Smooth muscle cell (in vitro differentiated cells): ENCODE measurements around the gene OR4K13. TPM values are rescaled to one million over a fixed set of nuclear protein-coding genes. Genes with fewer than 3 reads are reported as not detected.

Experiments
- DNase-seq: peaks from one replicate; lab custom pipeline; 2025; ENCODE audit not compliant: unreplicated experiment; lab: John Stamatoyannopoulos, UW
- H2AFZ ChIP-seq: fragments of 200-600 bp; sonication (generic); 2 replicates; pipeline ENCODE4 v1.6.0; 2016; ENCODE audit warnings: antibody characterized with exemption, low read depth, mild to moderate bottlenecking
- H3F3A ChIP-seq: fragments of 200-600 bp; sonication (generic); 2 replicates; pipeline ENCODE4 v1.6.0; 2017; ENCODE audit warnings: antibody characterized with exemption, low read depth
- H3K27ac ChIP-seq: fragments of 200-600 bp; sonication (generic); 2 replicates; pipeline ENCODE4 v1.5.1; 2016; ENCODE audit warnings: low read depth, mild to moderate bottlenecking
- H3K27me3 ChIP-seq: fragments of 200-600 bp; sonication (generic); 2 replicates; pipeline ENCODE4 v1.6.1; 2016; ENCODE audit warnings: low read depth, mild to moderate bottlenecking
- H3K36me3 ChIP-seq: fragments of 200-600 bp; sonication (generic); 2 replicates; pipeline ENCODE4 v1.5.1; 2016; ENCODE audit warnings: low read depth
- H3K4me1 ChIP-seq: fragments of 200-600 bp; sonication (generic); 2 replicates; pipeline ENCODE4 v1.5.1; 2016; ENCODE audit warnings: low read depth
- H3K4me2 ChIP-seq: fragments of 200-600 bp; sonication (generic); 2 replicates; pipeline ENCODE4 v1.6.0; 2016; ENCODE audit warnings: mild to moderate bottlenecking
- H3K4me3 ChIP-seq: fragments of 200-600 bp; sonication (generic); 2 replicates; pipeline ENCODE4 v1.5.1; 2016; ENCODE audit warnings: mild to moderate bottlenecking
- H3K79me2 ChIP-seq: fragments of 200-600 bp; sonication (generic); 2 replicates; pipeline ENCODE4 v1.6.0; 2016; ENCODE audit warnings: low read depth, mild to moderate bottlenecking
- H3K9ac ChIP-seq: fragments of 200-600 bp; sonication (generic); 2 replicates; pipeline ENCODE4 v1.6.0; 2016; ENCODE audit warnings: low read depth
- H3K9me3 ChIP-seq: fragments of 200-600 bp; sonication (generic); replicated peaks from 2 replicates; pipeline ENCODE4 v1.5.1; 2016; ENCODE audit warnings: low read depth
- H4K20me1 ChIP-seq: fragments of 200-600 bp; sonication (generic); 2 replicates; pipeline ENCODE4 v1.6.0; 2016; ENCODE audit warnings: low read depth
- WGBS: methylation state at CpG from one replicate; pipeline ENCODE4 v1.1.7; 2016; ENCODE audit warnings: low lambda C conversion rate; 5-methylcytosine and 5-hydroxymethylcytosine counted together
- polyA plus RNA-seq: library from polyadenylated mRNA; unstranded; fragments of >200 nt; fragmentation: Nextera tagmentation; extraction: Ambion mirVana; gene quantifications from 2 replicates; pipeline ENCODE4 v1.2.1, GENCODE V29; 2016
- total RNA-seq: library from RNA; depleted of rRNA; stranded (reverse); fragments of >200 nt; gene quantifications from 2 replicates; pipeline ENCODE4 v1.2.3, GENCODE V29; 2014
- TF ChIP-seq, protein P1 (sequence below): fragments of 200-600 bp; sonication (generic); IDR thresholded peaks from 2 replicates; pipeline ENCODE4 v1.5.1; 2017; ENCODE audit warnings: borderline replicate concordance, mild to moderate bottlenecking, antibody characterized with exemption; ENCODE audit not compliant: insufficient read depth, poor library complexity, severe bottlenecking

OR4K13 gene, protein sequence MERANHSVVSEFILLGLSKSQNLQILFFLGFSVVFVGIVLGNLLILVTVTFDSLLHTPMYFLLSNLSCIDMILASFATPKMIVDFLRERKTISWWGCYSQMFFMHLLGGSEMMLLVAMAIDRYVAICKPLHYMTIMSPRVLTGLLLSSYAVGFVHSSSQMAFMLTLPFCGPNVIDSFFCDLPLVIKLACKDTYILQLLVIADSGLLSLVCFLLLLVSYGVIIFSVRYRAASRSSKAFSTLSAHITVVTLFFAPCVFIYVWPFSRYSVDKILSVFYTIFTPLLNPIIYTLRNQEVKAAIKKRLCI
- total RNA-seq (not detected in 2 replicates), polyA plus RNA-seq (not detected in 2 replicates)

DNA sequence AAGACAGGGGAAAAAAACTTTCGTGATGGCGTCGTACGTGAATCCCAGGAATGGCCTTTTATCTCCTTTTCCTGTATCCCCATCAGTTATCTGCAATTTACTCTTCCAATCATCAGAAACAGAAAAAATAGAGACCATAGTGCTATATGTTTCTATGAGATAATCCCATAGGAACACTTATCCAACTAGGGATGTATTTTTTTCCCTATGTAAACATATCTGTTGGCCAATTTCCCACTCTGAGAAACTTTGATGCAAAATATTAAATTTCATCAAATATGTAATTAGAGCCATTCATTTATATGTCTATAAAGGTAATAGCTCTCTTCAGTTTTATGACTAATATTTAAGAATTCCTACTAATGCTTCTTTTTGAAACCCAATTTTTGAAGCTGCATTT is at the start of gene OR4K13:
Gene OR4K13 (minus strand): TSS at position 101 of the 400 bp plus-strand sequence. CDS start 1,280 bp downstream, outside the sequence.
- H2AFZ ChIP-seq, result no peak within 1 kb of the TSS
- H3K9ac ChIP-seq, result no peak within 1 kb of the TSS
- no peak within 1 kb of the TSS for H3K27ac ChIP-seq
- H3K4me2 ChIP-seq, result no peak within 1 kb of the TSS
- H3K27me3 ChIP-seq, result no peaks in the 10 kb centered on the region
- H3F3A ChIP-seq, result no peaks in the 10 kb centered on the region
- peaks cover 4% of the 10 kb centered on the region for H3K9me3 ChIP-seq
- WGBS, result 91% methylated on average over 4 of the region's 4 CpGs
- H4K20me1 ChIP-seq, result no peaks in the 10 kb centered on the region
- TF ChIP-seq, protein P1, sequence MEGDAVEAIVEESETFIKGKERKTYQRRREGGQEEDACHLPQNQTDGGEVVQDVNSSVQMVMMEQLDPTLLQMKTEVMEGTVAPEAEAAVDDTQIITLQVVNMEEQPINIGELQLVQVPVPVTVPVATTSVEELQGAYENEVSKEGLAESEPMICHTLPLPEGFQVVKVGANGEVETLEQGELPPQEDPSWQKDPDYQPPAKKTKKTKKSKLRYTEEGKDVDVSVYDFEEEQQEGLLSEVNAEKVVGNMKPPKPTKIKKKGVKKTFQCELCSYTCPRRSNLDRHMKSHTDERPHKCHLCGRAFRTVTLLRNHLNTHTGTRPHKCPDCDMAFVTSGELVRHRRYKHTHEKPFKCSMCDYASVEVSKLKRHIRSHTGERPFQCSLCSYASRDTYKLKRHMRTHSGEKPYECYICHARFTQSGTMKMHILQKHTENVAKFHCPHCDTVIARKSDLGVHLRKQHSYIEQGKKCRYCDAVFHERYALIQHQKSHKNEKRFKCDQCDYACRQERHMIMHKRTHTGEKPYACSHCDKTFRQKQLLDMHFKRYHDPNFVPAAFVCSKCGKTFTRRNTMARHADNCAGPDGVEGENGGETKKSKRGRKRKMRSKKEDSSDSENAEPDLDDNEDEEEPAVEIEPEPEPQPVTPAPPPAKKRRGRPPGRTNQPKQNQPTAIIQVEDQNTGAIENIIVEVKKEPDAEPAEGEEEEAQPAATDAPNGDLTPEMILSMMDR, result no peak
- no peaks in the 10 kb centered on the region for H3K36me3 ChIP-seq
- no peak for DNase-seq
- no peak within 1 kb of the TSS for H3K4me3 ChIP-seq
- H3K79me2 ChIP-seq, result no peaks in the 10 kb centered on the region
- H3K4me1 ChIP-seq, result no peaks in the 10 kb centered on the region

DNA sequence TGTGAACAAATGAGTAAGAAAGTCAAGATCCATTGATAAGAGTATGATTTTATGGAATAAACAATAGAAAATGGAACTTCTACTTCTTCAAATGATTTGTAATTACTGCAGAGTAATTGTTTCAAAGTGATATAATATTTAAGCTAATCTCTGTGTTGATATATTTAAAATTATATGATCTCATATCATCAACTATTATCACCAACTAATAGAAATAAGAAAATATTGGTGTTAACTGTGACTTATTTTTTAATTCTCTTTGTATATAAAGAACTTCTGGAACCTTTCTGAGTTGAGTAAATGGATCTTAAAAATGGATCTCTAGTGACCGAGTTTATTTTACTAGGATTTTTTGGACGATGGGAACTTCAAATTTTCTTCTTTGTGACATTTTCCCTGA is 23.9 kb upstream of the OR4K13 start, which contains the start of gene OR4L1:
Gene OR4L1 (plus strand): TSS at position 301 of the 400 bp plus-strand sequence. CDS start 0 bp downstream, at position 301.
- no peaks in the 10 kb centered on the region for H3F3A ChIP-seq
- H2AFZ ChIP-seq, result no peak within 1 kb of the TSS

DNA sequence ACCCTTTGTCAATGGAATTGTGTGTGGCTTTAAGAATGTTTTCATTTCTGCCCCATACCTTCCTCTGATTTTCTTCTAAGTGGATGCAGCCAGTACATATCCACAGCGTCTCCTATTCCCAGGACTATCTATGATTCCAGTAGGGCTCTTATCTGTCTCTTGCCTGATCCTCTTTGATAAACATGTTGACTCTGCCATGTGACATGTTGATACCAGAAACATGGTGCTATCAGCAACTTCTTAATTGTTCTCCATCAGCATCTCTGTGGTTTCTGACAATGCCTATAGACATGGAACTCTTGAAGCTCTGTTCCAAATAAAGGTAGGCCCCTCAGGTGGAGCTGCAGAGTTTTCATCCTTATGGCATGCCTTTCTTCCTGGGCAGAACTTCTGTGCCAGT is 12.4 kb upstream of the OR4K13 start:
- no peaks in the 10 kb centered on the region for H3K36me3 ChIP-seq
- no peak for DNase-seq
- no peaks in the 10 kb centered on the region for H3K79me2 ChIP-seq
- no peak overlapping the region for H2AFZ ChIP-seq
- TF ChIP-seq, protein P1, result no peak
- H3K4me2 ChIP-seq, result no peak overlapping the region
- 34% methylated on average over 1 of the region's 1 CpG for WGBS
- no peaks in the 10 kb centered on the region for H3K9me3 ChIP-seq
- H3K27ac ChIP-seq, result no peak overlapping the region
- no peaks in the 10 kb centered on the region for H3K27me3 ChIP-seq
- H3K4me1 ChIP-seq, result no peaks in the 10 kb centered on the region
- no peak overlapping the region for H3K4me3 ChIP-seq
- no peaks in the 10 kb centered on the region for H3F3A ChIP-seq
- no peak overlapping the region for H3K9ac ChIP-seq
- no peaks in the 10 kb centered on the region for H4K20me1 ChIP-seq

More for the DNA sequence above, 23.9 kb upstream of the OR4K13 start, which contains the start of gene OR4L1:
- Histone ChIP-seq H4K20me1 (no peaks in the 10 kb centered on the region), H3K4me1 (no peaks in the 10 kb centered on the region), H3K4me2 (no peak within 1 kb of the TSS), H3K9ac (no peak within 1 kb of the TSS), H3K27me3 (no peaks in the 10 kb centered on the region), H3K4me3 (no peak within 1 kb of the TSS), H3K9me3 (no peaks in the 10 kb centered on the region), H3K27ac (no peak within 1 kb of the TSS), H3K36me3 (no peaks in the 10 kb centered on the region), H3K79me2 (no peaks in the 10 kb centered on the region)
- WGBS, result 61% methylated on average over 2 of the region's 2 CpGs
- no peak for DNase-seq
- TF ChIP-seq, protein P1, result no peak
